Measurements from ENCODE around the gene ZNF26. TPM values are rescaled to one million over a fixed set of nuclear protein-coding genes. Genes with fewer than 3 reads are reported as not detected.

ZNF26 gene, protein sequence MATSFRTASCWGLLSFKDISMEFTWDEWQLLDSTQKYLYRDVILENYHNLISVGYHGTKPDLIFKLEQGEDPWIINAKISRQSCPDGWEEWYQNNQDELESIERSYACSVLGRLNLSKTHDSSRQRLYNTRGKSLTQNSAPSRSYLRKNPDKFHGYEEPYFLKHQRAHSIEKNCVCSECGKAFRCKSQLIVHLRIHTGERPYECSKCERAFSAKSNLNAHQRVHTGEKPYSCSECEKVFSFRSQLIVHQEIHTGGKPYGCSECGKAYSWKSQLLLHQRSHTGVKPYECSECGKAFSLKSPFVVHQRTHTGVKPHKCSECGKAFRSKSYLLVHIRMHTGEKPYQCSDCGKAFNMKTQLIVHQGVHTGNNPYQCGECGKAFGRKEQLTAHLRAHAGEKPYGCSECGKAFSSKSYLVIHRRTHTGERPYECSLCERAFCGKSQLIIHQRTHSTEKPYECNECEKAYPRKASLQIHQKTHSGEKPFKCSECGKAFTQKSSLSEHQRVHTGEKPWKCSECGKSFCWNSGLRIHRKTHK
- 4.1 and 4.9 TPM in 2 replicates for total RNA-seq

DNA sequence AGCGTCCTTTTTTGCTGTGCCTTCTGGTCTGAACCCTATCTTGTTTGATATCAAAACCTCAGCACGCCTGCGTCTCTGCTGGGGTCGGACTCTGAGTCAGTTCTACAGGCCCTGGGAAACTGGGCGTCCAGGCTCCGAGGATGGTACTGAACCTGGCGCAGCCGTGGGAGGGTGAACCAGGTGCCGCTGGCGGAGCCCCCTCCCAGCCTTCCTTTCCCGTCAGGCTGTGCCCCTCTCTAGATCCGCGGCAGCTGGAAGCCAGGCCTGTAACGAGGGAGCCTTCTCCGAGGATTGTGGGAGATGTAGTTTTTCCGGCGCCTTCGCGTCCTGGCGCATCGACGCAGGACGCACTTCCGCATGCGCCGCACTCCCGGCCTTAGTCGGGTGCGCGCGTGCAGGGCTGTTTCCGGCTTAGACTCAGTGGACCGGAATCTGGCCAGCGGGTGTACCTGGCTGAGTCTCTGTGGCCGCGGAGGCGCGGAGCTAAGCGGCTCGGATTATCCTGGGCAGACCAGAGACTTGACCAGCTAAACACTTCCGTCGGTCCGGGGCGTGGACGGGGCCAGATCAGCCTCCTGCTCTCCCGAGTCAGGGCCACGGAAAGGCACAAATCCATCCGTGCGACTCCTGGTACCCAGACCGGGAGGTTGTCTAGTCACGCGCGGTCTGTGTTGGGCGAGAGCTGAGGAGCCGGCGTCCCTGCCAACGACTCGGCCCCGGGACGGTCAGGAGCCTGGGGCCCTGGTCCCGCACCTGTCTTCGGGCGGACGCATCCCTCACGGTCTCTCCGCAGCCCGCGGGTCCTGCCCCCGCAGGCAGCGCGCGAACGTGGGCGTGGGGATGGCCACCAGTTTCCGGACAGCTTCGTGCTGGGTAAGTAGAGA lies at the start of gene ZNF26:
Gene ZNF26, plus strand, starts transcription at position 367 of the 884 bp plus-strand sequence. Its CDS starts 474 bp downstream, at position 841.

DNA sequence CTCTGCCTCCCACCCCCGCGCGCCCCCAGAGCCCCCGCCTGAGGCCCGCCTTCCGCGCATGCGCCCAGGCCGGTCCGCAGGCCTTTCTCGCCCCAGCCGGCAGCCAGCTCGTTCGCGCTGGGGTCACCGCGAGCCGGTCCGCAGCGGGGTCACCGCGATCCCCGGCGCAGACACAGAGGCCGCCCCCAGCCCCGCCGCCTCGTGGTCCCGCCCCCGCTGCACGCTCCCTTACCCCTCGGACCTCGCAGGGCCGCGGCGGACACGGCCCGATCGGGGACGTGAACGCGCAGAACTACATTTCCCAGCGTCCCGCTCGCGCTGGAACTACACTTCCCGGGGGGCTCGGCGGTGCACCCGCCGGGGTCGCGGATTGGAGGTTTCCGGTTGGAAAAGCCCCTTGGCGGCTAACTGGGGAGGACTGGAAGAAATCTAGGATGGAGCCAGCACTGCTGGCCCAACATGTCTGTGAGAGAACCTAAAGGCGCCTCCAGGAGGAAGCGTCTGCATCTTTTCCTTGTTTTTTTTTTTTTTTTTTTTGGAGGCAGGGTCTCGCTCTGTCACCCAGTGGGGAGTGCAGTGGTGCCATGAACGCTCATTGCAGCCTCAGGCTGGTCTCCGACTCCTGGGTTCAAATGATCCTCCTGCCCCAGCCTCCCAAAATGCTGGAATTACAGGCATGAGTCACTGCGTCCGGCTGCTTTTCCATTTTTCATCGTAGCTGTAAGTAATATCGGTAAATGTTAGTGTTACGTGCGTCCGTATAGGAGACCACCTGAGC lies 30.0 kb upstream of the ZNF26 start, which contains the start of gene ZNF605:
Gene ZNF605, minus strand, starts transcription at position 296 of the 778 bp plus-strand sequence. CDS start 10,671 bp downstream, outside the sequence.

DNA sequence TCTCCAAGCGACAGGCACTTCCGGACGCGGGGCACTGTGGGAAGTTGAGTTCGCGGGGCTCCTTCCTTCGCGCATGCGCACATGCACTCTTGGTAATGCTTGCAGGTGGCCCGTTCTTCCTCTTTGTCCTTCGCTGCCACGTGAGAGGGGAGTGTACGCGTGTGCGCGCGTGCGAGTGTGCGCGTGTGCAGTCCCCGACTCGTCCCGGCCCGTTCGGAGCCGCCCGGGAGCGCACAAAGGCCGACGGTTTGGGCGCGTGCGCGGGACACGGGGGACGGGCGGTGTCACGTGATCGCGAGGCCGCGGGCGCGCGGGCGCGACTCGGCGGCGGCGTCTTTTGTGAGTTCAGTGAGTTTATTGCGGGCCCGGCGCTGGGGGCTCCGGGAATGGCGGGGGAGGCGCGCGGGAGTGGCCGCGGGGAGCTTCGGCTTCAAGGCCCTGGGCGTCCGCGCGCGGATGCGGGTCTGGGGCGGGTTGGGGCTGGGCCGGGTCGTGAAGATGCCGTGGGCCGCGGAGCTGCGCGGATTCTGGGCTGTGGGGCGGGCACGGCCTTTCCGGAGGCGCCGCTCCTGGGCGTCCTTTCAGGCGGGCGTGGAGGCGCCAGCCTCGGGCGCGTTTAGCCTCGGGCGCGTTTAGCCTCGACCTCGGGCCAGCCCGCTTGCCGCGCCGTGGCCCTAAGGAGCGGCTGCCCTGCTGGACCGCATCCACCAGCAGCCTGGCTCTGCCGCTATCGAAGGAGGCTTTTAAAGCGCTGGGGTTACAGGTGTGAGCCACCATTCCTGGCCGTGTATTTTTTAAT lies 51.2 kb downstream of the ZNF26 start, which contains the start of gene ZNF84:
Gene ZNF84, plus strand, starts transcription at position 303 of the 799 bp plus-strand sequence. CDS start 3,959 bp downstream, outside the sequence.

Other genes starting within 250 kb of the ZNF26 start
- gene ANKLE2, start 224.5 kb upstream of the ZNF26 start, total RNA-seq: 69.8 and 86.2 TPM in 2 replicates
- 49.3 and 62.2 TPM in 2 replicates for gene GOLGA3, start 157.5 kb upstream of the ZNF26 start, total RNA-seq
- gene CHFR, start 98.8 kb upstream of the ZNF26 start, total RNA-seq: 31.0 and 44.1 TPM in 2 replicates
- gene ZNF605, start 30.1 kb upstream of the ZNF26 start, total RNA-seq: 3.7 and 5.1 TPM in 2 replicates
- gene ZNF84, start 51.1 kb downstream of the ZNF26 start, total RNA-seq: 6.0 and 15.6 TPM in 2 replicates
- gene ZNF140, start 94.6 kb downstream of the ZNF26 start, total RNA-seq: 6.5 and 11.9 TPM in 2 replicates
- gene ZNF891, start 143.9 kb downstream of the ZNF26 start, total RNA-seq: 0.33 and 0.63 TPM in 2 replicates
- gene ZNF10, start 144.3 kb downstream of the ZNF26 start, total RNA-seq: 2.8 and 7.9 TPM in 2 replicates
- 5.7 and 16.4 TPM in 2 replicates for gene ZNF268, start 195.1 kb downstream of the ZNF26 start, total RNA-seq
- gene ANHX, start 249.5 kb downstream of the ZNF26 start, total RNA-seq: not detected in 2 replicates